ENCODE results near the gene ACTL6B.

DNA sequence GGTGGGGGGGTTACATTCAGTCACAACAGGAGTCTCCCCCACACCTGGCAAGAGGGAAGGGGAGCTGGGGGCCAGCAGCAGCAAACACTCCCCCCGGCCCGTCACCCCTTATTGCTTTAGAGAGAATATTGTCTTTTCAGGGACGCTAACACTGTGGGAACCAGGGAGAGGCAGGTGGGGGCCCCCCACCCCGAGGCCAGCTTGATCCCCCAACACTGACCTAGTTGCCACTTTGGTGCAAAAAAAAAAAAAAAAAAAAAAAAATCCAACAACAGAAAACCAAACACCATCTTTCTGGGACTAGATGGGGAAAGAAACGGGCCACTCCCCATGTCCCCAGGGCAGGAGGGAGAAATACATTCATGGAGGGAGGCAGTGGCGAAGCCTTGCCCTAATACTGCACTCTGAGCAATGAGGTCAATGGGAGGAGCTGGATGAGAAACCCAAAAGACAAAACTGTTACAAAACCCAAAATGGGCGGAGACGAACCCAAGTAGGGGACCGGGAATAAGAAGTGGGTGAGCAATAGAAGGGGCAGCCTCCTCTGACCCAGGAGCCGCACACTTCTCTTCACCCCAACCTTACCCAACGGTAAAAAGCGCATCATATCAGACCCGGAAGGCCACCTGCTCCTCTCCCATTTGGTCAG lies 23.8 kb upstream of the ACTL6B start:
- TF ChIP-seq, protein P1, sequence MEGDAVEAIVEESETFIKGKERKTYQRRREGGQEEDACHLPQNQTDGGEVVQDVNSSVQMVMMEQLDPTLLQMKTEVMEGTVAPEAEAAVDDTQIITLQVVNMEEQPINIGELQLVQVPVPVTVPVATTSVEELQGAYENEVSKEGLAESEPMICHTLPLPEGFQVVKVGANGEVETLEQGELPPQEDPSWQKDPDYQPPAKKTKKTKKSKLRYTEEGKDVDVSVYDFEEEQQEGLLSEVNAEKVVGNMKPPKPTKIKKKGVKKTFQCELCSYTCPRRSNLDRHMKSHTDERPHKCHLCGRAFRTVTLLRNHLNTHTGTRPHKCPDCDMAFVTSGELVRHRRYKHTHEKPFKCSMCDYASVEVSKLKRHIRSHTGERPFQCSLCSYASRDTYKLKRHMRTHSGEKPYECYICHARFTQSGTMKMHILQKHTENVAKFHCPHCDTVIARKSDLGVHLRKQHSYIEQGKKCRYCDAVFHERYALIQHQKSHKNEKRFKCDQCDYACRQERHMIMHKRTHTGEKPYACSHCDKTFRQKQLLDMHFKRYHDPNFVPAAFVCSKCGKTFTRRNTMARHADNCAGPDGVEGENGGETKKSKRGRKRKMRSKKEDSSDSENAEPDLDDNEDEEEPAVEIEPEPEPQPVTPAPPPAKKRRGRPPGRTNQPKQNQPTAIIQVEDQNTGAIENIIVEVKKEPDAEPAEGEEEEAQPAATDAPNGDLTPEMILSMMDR (IDR thresholded peaks at IDR 0.05; ENCODE audit: extremely low read depth in 1 of 2, insufficient read depth in 1 of 2, low read depth in 1 of 2, low read length in 2 of 2): no peak
- TF ChIP-seq JUN (IDR thresholded peaks at IDR 0.05; ENCODE audit: borderline replicate concordance, insufficient read depth, insufficient read length, low read depth) (no peak), POLR2A (IDR thresholded peaks at IDR 0.05; ENCODE audit: low read depth, low read length) (no peak), EZH2 (IDR thresholded peaks at IDR 0.05; ENCODE audit: borderline replicate concordance, low read depth, low read length, severe bottlenecking) (no peak), POLR2AphosphoS5 (IDR thresholded peaks at IDR 0.05; ENCODE audit: insufficient read depth, low read depth, low read length) (peak; percentile 22), GATA2 (IDR thresholded peaks at IDR 0.05; ENCODE audit: insufficient read depth, insufficient read length, low read depth, low read length) (no peak), FOS (IDR thresholded peaks at IDR 0.05; ENCODE audit: borderline replicate concordance, insufficient read depth, low read length) (no peak), MYC (IDR thresholded peaks at IDR 0.05; ENCODE audit: low read depth, low read length) (no peak)
- TF ChIP-seq, protein P2, sequence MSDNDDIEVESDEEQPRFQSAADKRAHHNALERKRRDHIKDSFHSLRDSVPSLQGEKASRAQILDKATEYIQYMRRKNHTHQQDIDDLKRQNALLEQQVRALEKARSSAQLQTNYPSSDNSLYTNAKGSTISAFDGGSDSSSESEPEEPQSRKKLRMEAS (IDR thresholded peaks at IDR 0.05; ENCODE audit: insufficient read depth, insufficient read length): no peak
